ENCODE measurements around the gene MYT1. TPM values are rescaled to one million over a fixed set of nuclear protein-coding genes. Genes with fewer than 3 reads are reported as not detected.

The MYT1 gene
- total and polyA plus RNA-seq, 2 of the 8 experiments (the other 6 are each of a cell fraction or from before 2014, with no cell fraction given): 0.63 to 2.0 TPM

DNA sequence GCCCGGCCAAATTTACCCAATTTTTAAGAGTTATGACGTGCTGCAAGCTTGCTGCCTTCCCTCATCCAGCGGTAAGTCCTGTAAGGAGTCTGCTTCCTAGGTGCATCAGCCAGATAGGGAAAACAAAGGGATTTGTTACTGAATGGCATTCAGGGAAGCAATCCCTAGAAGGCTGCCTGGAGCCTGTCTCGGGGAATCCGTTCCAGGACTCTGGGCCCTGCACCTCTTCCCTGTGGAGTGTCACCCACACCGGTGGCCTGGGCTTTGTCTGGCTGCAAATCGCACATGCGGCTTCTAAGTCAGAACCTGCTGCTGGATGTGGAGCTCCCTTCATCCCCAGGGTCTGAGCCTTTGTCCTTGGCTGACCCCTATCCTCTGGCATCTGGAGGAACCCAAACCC, 7.0 kb downstream of the MYT1 start (continued):
- TF ChIP-seq, protein P1, sequence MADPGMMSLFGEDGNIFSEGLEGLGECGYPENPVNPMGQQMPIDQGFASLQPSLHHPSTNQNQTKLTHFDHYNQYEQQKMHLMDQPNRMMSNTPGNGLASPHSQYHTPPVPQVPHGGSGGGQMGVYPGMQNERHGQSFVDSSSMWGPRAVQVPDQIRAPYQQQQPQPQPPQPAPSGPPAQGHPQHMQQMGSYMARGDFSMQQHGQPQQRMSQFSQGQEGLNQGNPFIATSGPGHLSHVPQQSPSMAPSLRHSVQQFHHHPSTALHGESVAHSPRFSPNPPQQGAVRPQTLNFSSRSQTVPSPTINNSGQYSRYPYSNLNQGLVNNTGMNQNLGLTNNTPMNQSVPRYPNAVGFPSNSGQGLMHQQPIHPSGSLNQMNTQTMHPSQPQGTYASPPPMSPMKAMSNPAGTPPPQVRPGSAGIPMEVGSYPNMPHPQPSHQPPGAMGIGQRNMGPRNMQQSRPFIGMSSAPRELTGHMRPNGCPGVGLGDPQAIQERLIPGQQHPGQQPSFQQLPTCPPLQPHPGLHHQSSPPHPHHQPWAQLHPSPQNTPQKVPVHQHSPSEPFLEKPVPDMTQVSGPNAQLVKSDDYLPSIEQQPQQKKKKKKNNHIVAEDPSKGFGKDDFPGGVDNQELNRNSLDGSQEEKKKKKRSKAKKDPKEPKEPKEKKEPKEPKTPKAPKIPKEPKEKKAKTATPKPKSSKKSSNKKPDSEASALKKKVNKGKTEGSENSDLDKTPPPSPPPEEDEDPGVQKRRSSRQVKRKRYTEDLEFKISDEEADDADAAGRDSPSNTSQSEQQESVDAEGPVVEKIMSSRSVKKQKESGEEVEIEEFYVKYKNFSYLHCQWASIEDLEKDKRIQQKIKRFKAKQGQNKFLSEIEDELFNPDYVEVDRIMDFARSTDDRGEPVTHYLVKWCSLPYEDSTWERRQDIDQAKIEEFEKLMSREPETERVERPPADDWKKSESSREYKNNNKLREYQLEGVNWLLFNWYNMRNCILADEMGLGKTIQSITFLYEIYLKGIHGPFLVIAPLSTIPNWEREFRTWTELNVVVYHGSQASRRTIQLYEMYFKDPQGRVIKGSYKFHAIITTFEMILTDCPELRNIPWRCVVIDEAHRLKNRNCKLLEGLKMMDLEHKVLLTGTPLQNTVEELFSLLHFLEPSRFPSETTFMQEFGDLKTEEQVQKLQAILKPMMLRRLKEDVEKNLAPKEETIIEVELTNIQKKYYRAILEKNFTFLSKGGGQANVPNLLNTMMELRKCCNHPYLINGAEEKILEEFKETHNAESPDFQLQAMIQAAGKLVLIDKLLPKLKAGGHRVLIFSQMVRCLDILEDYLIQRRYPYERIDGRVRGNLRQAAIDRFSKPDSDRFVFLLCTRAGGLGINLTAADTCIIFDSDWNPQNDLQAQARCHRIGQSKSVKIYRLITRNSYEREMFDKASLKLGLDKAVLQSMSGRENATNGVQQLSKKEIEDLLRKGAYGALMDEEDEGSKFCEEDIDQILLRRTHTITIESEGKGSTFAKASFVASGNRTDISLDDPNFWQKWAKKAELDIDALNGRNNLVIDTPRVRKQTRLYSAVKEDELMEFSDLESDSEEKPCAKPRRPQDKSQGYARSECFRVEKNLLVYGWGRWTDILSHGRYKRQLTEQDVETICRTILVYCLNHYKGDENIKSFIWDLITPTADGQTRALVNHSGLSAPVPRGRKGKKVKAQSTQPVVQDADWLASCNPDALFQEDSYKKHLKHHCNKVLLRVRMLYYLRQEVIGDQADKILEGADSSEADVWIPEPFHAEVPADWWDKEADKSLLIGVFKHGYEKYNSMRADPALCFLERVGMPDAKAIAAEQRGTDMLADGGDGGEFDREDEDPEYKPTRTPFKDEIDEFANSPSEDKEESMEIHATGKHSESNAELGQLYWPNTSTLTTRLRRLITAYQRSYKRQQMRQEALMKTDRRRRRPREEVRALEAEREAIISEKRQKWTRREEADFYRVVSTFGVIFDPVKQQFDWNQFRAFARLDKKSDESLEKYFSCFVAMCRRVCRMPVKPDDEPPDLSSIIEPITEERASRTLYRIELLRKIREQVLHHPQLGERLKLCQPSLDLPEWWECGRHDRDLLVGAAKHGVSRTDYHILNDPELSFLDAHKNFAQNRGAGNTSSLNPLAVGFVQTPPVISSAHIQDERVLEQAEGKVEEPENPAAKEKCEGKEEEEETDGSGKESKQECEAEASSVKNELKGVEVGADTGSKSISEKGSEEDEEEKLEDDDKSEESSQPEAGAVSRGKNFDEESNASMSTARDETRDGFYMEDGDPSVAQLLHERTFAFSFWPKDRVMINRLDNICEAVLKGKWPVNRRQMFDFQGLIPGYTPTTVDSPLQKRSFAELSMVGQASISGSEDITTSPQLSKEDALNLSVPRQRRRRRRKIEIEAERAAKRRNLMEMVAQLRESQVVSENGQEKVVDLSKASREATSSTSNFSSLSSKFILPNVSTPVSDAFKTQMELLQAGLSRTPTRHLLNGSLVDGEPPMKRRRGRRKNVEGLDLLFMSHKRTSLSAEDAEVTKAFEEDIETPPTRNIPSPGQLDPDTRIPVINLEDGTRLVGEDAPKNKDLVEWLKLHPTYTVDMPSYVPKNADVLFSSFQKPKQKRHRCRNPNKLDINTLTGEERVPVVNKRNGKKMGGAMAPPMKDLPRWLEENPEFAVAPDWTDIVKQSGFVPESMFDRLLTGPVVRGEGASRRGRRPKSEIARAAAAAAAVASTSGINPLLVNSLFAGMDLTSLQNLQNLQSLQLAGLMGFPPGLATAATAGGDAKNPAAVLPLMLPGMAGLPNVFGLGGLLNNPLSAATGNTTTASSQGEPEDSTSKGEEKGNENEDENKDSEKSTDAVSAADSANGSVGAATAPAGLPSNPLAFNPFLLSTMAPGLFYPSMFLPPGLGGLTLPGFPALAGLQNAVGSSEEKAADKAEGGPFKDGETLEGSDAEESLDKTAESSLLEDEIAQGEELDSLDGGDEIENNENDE (IDR thresholded peaks at IDR 0.05; ENCODE audit: insufficient replicate concordance, low read length): no peak
- TF ChIP-seq CEBPB (IDR thresholded peaks at IDR 0.05; ENCODE audit: low read depth, low read length): no peak
- TF ChIP-seq, protein P2, sequence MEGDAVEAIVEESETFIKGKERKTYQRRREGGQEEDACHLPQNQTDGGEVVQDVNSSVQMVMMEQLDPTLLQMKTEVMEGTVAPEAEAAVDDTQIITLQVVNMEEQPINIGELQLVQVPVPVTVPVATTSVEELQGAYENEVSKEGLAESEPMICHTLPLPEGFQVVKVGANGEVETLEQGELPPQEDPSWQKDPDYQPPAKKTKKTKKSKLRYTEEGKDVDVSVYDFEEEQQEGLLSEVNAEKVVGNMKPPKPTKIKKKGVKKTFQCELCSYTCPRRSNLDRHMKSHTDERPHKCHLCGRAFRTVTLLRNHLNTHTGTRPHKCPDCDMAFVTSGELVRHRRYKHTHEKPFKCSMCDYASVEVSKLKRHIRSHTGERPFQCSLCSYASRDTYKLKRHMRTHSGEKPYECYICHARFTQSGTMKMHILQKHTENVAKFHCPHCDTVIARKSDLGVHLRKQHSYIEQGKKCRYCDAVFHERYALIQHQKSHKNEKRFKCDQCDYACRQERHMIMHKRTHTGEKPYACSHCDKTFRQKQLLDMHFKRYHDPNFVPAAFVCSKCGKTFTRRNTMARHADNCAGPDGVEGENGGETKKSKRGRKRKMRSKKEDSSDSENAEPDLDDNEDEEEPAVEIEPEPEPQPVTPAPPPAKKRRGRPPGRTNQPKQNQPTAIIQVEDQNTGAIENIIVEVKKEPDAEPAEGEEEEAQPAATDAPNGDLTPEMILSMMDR (IDR thresholded peaks at IDR 0.05; ENCODE audit: control extremely low read depth in 1 of 3, insufficient read depth in 1 of 3, low read depth in 1 of 3, low read length in 3 of 3): no peak
- no peak for TF ChIP-seq BACH1 (IDR thresholded peaks at IDR 0.05; ENCODE audit: low read length)
- TF ChIP-seq TCF12 (IDR thresholded peaks at IDR 0.05; ENCODE audit: low read depth, low read length): no peak
- no peak for TF ChIP-seq SIX5 (IDR thresholded peaks at IDR 0.05; ENCODE audit: low read depth, low read length)
- no peak for TF ChIP-seq HDAC6 (IDR thresholded peaks at IDR 0.05; ENCODE audit: low read depth, low read length)

All from H1 (cell line).